Liver (tissue), 9 donors: ENCODE data around the gene AKR1C1. TPM values are rescaled to one million over a fixed set of nuclear protein-coding genes. Genes with fewer than 3 reads are reported as not detected.

Experiments
- DNase-seq: peaks from one replicate; pipeline ENCODE4 v3.0.0-alpha.2; 2017; ENCODE audit warnings: low spot score
- H3K27ac ChIP-seq, 2 donors: one replicate each; pipeline ENCODE4 v1.7.0; 2013; ENCODE audit warnings: inconsistent platforms in 2 of 2, low read length in 2 of 2, control low read depth in 1 of 2, low read depth in 1 of 2, mild to moderate bottlenecking in 1 of 2
- H3K27me3 ChIP-seq, 4 donors: one replicate each; pipeline versions ENCODE4 v1.6.1 to v1.7.0; 2013; ENCODE audit warnings: low read length in 3 of 4, inconsistent platforms in 1 of 4, mild to moderate bottlenecking in 1 of 4, moderate library complexity in 1 of 4; ENCODE audit not compliant: control insufficient read depth in 4 of 4, insufficient read depth in 4 of 4
- H3K36me3 ChIP-seq, 4 donors: one replicate each; pipeline versions ENCODE4 v1.6.1 to v1.7.0; 2013; ENCODE audit warnings: low read length in 3 of 4, mild to moderate bottlenecking in 3 of 4, low read depth in 1 of 4, moderate library complexity in 1 of 4; ENCODE audit not compliant: control insufficient read depth in 4 of 4, insufficient read depth in 3 of 4
- H3K4me1 ChIP-seq, 4 donors: one replicate each; pipeline versions ENCODE4 v1.6.1 to v1.7.0; 2013; ENCODE audit warnings: low read length in 3 of 4, mild to moderate bottlenecking in 3 of 4, moderate library complexity in 1 of 4; ENCODE audit not compliant: control insufficient read depth in 4 of 4, insufficient read depth in 4 of 4
- H3K4me3 ChIP-seq, 3 donors: one replicate each; pipeline versions ENCODE4 v1.6.1 to v1.7.0; 2013; ENCODE audit warnings: low read length in 3 of 3, control low read depth in 1 of 3, low read depth in 1 of 3, mild to moderate bottlenecking in 1 of 3
- H3K9ac ChIP-seq, 2 donors: one replicate each; pipeline ENCODE4 v1.7.0; 2013; ENCODE audit warnings: low read length in 2 of 2, mild to moderate bottlenecking in 2 of 2, moderate library complexity in 2 of 2, control low read depth in 1 of 2, low read depth in 1 of 2
- H3K9me3 ChIP-seq, 4 donors: one replicate each; pipeline versions ENCODE4 v1.6.1 to v1.7.0; 2013; ENCODE audit warnings: low read length in 3 of 4; ENCODE audit not compliant: control insufficient read depth in 4 of 4
- CTCF ChIP-seq: fragments of 150-350 bp; IDR thresholded peaks from 2 replicates; pipeline ENCODE4 v1.5.1; 2017; ENCODE audit warnings: improper control_type of control experiment, low read depth, low read length; ENCODE audit not compliant: missing input control
- EGR1 ChIP-seq, 2 donors: IDR thresholded peaks; 2 replicates each; pipeline ENCODE4 v1.6.1; 2016 to 2018; ENCODE audit warnings: antibody characterized with exemption in 2 of 2, low read depth in 2 of 2
- FOXA1 ChIP-seq: IDR thresholded peaks from 2 replicates; pipeline ENCODE4 v1.6.1; 2016; ENCODE audit warnings: antibody characterized with exemption
- FOXA2 ChIP-seq: IDR thresholded peaks from 2 replicates; pipeline ENCODE4 v1.6.1; 2016; ENCODE audit warnings: antibody characterized with exemption
- GABPA ChIP-seq, 2 donors: IDR thresholded peaks in 1 of 2; conservative IDR thresholded peaks in 1 of 2; 2 replicates each; pipeline ENCODE4 v1.6.1; 2016; ENCODE audit warnings: antibody characterized with exemption in 2 of 2, mild to moderate bottlenecking in 1 of 2, moderate library complexity in 1 of 2
- HNF4A ChIP-seq, 2 donors: conservative IDR thresholded peaks; 2 replicates each; pipeline ENCODE4 v1.6.1; 2016; ENCODE audit warnings: antibody characterized with exemption in 2 of 2, mild to moderate bottlenecking in 2 of 2
- HNF4G ChIP-seq: IDR thresholded peaks from 2 replicates; pipeline ENCODE4 v1.6.1; 2016; ENCODE audit warnings: antibody characterized with exemption
- JUND ChIP-seq, 2 donors: IDR thresholded peaks; 2 replicates each; pipeline ENCODE4 v1.6.1; 2016; ENCODE audit warnings: antibody characterized with exemption in 2 of 2
- MAX ChIP-seq: IDR thresholded peaks from 2 replicates; pipeline ENCODE4 v1.6.1; 2016; ENCODE audit warnings: antibody characterized with exemption
- NR2F2 ChIP-seq: IDR thresholded peaks from 2 replicates; pipeline ENCODE4 v1.6.1; 2016; ENCODE audit warnings: antibody characterized with exemption
- RAD21 ChIP-seq, 2 donors: IDR thresholded peaks; 2 replicates each; pipeline ENCODE4 v1.6.1; 2016; ENCODE audit warnings: antibody characterized with exemption in 2 of 2, mild to moderate bottlenecking in 2 of 2
- RXRA ChIP-seq, 2 donors: IDR thresholded peaks; 2 replicates each; pipeline ENCODE4 v1.6.1; 2017 to 2018; ENCODE audit warnings: antibody characterized with exemption in 2 of 2, mild to moderate bottlenecking in 1 of 2
- SP1 ChIP-seq: IDR thresholded peaks from 2 replicates; pipeline ENCODE4 v1.6.1; 2018; ENCODE audit warnings: antibody characterized with exemption, mild to moderate bottlenecking
- TAF1 ChIP-seq: conservative IDR thresholded peaks from 2 replicates; pipeline ENCODE4 v1.6.1; 2016; ENCODE audit warnings: antibody characterized with exemption, mild to moderate bottlenecking
- YY1 ChIP-seq: IDR thresholded peaks from 2 replicates; pipeline ENCODE4 v1.6.1; 2016; ENCODE audit warnings: antibody characterized with exemption, mild to moderate bottlenecking
- ZBTB33 ChIP-seq: IDR thresholded peaks from 2 replicates; pipeline ENCODE4 v1.6.1; 2016; ENCODE audit warnings: antibody characterized with exemption
- WGBS: extraction: QIAGEN DNeasy Blood & Tissue Kit; methylation state at CpG from one replicate; pipeline ENCODE4 v1.1.7; 2013; 5-methylcytosine and 5-hydroxymethylcytosine counted together
- polyA plus RNA-seq, 2 donors: library from polyadenylated mRNA; stranded (reverse) in 1 of 2; unstranded in 1 of 2; fragments of 200-250 nt in 1 of 2; fragments of >200 nt in 1 of 2; fragmentation: Nextera tagmentation in 1 of 2; extraction: Ambion mirVana in 1 of 2; gene quantifications; one replicate each; pipeline versions ENCODE4 v1.2.1 to v1.2.3, GENCODE V29; 2013 to 2015
- total RNA-seq, 2 donors: library from RNA; depleted of rRNA; stranded (reverse); fragments of >200 nt; gene quantifications; one replicate each; pipeline ENCODE4 v1.2.3, GENCODE V29; 2014
- TF ChIP-seq, protein P1 (sequence below): IDR thresholded peaks from 2 replicates; pipeline ENCODE4 v1.6.1; 2016; ENCODE audit warnings: antibody characterized with exemption, mild to moderate bottlenecking
- TF ChIP-seq, protein P2 (sequence below): IDR thresholded peaks from 2 replicates; pipeline ENCODE4 v1.6.1; 2016; ENCODE audit warnings: antibody characterized with exemption
- donor health status: healthy.
- donor health status: healthy.
- donor health status: healthy.
- donor health status: healthy.
- donor health status: healthy.

Gene AKR1C1
- total and polyA plus RNA-seq, 4 donors = 128 to 540 (median 145) TPM

DNA sequence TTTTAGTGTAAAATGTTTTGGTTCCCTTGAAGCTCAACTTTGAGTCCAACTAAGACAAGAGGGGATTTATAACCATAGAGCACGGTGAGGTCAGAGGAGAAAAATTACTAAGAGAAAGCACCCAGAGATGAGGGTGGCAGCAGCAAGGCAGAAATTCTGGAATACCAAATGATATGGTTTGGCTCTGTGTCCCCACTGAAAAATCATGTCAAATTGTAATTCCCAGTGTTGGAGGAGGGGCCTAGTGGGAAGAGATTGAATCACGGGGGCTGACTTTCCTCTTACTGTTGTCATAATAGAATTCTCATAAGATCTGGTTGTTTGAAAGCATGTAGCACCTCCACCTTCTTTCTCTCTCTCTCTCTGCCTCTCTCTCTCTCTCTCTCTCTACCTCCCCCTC is 19.4 kb upstream of the AKR1C1 start:
- H3K4me3 ChIP-seq = no peak overlapping the region
- H3K27ac ChIP-seq = peak overlapping the region; percentile 70 to 80
- no peak for DNase-seq
- H3K4me1 ChIP-seq = peaks cover 11 to 58% (median 36%) of the 10 kb centered on the region in 4 donors
- no peak for TF ChIP-seq YY1
- no peak for TF ChIP-seq CTCF
- no peak for TF ChIP-seq HNF4A (conservative IDR thresholded peaks at IDR 0.05)
- no peak for TF ChIP-seq SP1
- no peak for TF ChIP-seq ZBTB33
- no peak for TF ChIP-seq TAF1
- TF ChIP-seq JUND (IDR thresholded peaks at IDR 0.05) = no peak
- no peak for TF ChIP-seq EGR1 (IDR thresholded peaks at IDR 0.05; ENCODE audit: low read depth in 2 of 2)
- no peak for TF ChIP-seq NR2F2
- TF ChIP-seq MAX = no peak
- TF ChIP-seq RAD21 (IDR thresholded peaks at IDR 0.05) = no peak
- TF ChIP-seq, protein P1, sequence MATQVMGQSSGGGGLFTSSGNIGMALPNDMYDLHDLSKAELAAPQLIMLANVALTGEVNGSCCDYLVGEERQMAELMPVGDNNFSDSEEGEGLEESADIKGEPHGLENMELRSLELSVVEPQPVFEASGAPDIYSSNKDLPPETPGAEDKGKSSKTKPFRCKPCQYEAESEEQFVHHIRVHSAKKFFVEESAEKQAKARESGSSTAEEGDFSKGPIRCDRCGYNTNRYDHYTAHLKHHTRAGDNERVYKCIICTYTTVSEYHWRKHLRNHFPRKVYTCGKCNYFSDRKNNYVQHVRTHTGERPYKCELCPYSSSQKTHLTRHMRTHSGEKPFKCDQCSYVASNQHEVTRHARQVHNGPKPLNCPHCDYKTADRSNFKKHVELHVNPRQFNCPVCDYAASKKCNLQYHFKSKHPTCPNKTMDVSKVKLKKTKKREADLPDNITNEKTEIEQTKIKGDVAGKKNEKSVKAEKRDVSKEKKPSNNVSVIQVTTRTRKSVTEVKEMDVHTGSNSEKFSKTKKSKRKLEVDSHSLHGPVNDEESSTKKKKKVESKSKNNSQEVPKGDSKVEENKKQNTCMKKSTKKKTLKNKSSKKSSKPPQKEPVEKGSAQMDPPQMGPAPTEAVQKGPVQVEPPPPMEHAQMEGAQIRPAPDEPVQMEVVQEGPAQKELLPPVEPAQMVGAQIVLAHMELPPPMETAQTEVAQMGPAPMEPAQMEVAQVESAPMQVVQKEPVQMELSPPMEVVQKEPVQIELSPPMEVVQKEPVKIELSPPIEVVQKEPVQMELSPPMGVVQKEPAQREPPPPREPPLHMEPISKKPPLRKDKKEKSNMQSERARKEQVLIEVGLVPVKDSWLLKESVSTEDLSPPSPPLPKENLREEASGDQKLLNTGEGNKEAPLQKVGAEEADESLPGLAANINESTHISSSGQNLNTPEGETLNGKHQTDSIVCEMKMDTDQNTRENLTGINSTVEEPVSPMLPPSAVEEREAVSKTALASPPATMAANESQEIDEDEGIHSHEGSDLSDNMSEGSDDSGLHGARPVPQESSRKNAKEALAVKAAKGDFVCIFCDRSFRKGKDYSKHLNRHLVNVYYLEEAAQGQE = no peak
- no peak for TF ChIP-seq FOXA1
- TF ChIP-seq, protein P2, sequence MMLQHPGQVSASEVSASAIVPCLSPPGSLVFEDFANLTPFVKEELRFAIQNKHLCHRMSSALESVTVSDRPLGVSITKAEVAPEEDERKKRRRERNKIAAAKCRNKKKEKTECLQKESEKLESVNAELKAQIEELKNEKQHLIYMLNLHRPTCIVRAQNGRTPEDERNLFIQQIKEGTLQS = no peak
- no peak for TF ChIP-seq FOXA2
- no peak for TF ChIP-seq GABPA (IDR thresholded peaks at IDR 0.05 in 1 of 2, conservative IDR thresholded peaks at IDR 0.05 in 1 of 2)
- H3K9me3 ChIP-seq = no peaks in the 10 kb centered on the region
- peak overlapping the region in 1 of 2 donors; percentile 64 for H3K9ac ChIP-seq
- H3K36me3 ChIP-seq = no peaks in the 10 kb centered on the region
- 75% methylated on average over 2 of the region's 2 CpGs for WGBS
- H3K27me3 ChIP-seq = no peaks in the 10 kb centered on the region

GRCh38 chr10:4944841-4945240 is 18.4 kb upstream of the AKR1C1 start:
- TF ChIP-seq, protein P1 = no peak
- no peak for TF ChIP-seq JUND (IDR thresholded peaks at IDR 0.05)
- no peak for TF ChIP-seq FOXA1
- TF ChIP-seq CTCF = no peak
- TF ChIP-seq MAX = no peak
- no peak for TF ChIP-seq RXRA (IDR thresholded peaks at IDR 0.05)
- TF ChIP-seq HNF4G = no peak
- TF ChIP-seq, protein P2 = no peak
- no peak for TF ChIP-seq NR2F2
- TF ChIP-seq GABPA (IDR thresholded peaks at IDR 0.05 in 1 of 2, conservative IDR thresholded peaks at IDR 0.05 in 1 of 2) = no peak
- Histone ChIP-seq H3K36me3 (no peaks in the 10 kb centered on the region), H3K27me3 (no peaks in the 10 kb centered on the region), H3K4me1 (peaks cover 11 to 52% (median 26%) of the 10 kb centered on the region in 4 donors), H3K4me3 (no peak overlapping the region), H3K9me3 (no peaks in the 10 kb centered on the region), H3K9ac (no peak overlapping the region), H3K27ac (peak overlapping the region; percentile 4 to 70)
- 97% methylated on average over 1 of the region's 1 CpG for WGBS
- DNase-seq = no peak
